ENCODE results near the gene MTCL1. TPM values are rescaled to one million over a fixed set of nuclear protein-coding genes. Genes with fewer than 3 reads are reported as not detected.

The MTCL1 gene
- polyA plus RNA-seq, 1 experiment, result 29.8 TPM

DNA sequence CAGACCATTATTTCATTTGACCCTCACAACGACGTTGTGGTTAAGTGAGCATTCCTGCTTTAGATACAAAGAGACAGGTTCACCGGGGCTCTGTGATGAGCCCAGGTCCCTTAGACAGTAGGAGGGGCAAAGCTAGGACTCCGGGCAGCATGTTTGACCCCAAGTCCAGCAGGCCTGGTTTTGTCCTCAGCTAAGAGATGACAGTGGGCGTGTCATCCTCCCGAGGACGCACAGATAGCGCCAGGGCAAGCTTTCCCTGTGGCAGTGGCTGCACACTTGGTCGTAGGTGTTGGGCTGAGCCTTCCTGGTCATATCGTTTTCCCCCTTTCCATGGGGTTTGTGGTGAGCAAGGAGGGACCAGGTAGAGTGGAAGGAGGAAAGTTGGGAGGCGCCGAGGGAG is 76.3 kb downstream of the MTCL1 start:
- H3K36me3 ChIP-seq (ENCODE audit: control insufficient read depth, insufficient read depth, low read length), result peaks cover 60% of the 10 kb centered on the region
- no peak overlapping the region for H3K4me3 ChIP-seq (ENCODE audit: low read depth, low read length)
- ChIA-PET POLR2A (no interaction called here), CTCF (interaction anchor here (0.9 to 1.7 kb wide), 2 partner anchors 9 to 11 kb away, joined by 3 to 4 read pairs; no protein-coding TSS in a partner anchor)
- TF ChIP-seq, protein P1, sequence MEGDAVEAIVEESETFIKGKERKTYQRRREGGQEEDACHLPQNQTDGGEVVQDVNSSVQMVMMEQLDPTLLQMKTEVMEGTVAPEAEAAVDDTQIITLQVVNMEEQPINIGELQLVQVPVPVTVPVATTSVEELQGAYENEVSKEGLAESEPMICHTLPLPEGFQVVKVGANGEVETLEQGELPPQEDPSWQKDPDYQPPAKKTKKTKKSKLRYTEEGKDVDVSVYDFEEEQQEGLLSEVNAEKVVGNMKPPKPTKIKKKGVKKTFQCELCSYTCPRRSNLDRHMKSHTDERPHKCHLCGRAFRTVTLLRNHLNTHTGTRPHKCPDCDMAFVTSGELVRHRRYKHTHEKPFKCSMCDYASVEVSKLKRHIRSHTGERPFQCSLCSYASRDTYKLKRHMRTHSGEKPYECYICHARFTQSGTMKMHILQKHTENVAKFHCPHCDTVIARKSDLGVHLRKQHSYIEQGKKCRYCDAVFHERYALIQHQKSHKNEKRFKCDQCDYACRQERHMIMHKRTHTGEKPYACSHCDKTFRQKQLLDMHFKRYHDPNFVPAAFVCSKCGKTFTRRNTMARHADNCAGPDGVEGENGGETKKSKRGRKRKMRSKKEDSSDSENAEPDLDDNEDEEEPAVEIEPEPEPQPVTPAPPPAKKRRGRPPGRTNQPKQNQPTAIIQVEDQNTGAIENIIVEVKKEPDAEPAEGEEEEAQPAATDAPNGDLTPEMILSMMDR (IDR thresholded peaks at IDR 0.05; ENCODE audit: insufficient read depth, low read depth, low read length), result no peak
- DNase-seq (ENCODE audit: low read depth), result no peak
- no peaks in the 10 kb centered on the region for H3K27me3 ChIP-seq (ENCODE audit: control insufficient read depth, insufficient read depth, low read length)

DNA sequence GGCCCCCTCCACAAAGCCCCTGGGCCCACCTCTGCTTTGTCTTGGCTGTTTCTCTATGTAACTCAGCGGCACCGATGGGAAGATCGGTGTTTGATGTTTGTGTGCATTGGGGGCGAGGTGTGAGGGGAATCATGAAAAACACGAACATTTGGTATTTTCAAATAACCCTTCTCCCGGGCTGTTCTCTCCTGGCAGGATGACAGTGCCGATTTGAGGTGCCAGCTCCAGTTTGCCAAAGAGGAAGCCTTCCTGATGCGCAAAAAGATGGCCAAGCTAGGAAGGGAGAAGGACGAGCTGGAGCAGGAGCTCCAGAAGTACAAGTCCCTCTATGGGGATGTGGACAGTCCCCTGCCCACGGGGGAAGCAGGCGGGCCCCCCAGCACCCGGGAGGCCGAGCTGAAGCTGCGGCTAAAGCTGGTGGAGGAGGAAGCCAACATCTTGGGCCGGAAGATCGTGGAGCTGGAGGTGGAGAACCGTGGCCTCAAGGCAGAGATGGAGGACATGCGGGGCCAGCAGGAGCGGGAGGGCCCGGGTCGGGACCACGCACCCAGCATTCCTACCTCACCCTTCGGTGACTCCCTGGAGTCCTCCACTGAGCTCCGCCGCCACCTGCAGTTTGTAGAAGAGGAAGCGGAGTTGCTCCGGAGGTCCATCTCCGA is 78.1 kb downstream of the MTCL1 start:
- DNase-seq (ENCODE audit: low read depth), result no peak
- ChIA-PET POLR2A (interaction anchor here (0.5 kb wide), 1 partner anchor 9 kb away, joined by 8 read pairs; no protein-coding TSS in a partner anchor), CTCF (no interaction called here)
- TF ChIP-seq, protein P1 (IDR thresholded peaks at IDR 0.05; ENCODE audit: insufficient read depth, low read depth, low read length), result no peak
- Histone ChIP-seq H3K27me3 (ENCODE audit: control insufficient read depth, insufficient read depth, low read length) (no peaks in the 10 kb centered on the region), H3K4me3 (ENCODE audit: low read depth, low read length) (no peak overlapping the region), H3K36me3 (ENCODE audit: control insufficient read depth, insufficient read depth, low read length) (peaks cover 61% of the 10 kb centered on the region)

DNA sequence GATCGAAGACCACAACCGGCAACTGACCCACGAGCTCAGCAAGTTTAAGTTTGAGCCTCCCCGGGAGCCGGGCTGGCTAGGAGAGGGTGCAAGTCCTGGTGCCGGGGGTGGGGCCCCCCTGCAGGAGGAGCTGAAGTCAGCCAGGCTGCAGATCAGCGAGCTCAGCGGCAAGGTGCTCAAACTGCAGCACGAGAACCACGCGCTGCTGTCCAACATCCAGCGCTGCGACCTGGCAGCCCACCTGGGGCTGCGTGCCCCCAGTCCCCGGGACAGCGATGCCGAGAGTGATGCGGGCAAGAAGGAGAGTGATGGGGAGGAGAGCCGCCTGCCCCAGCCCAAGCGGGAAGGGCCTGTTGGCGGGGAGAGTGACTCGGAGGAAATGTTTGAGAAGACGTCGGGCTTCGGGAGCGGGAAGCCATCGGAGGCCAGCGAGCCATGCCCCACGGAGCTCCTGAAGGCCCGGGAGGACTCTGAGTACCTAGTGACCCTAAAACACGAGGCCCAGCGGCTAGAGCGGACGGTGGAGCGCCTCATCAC is 78.7 kb downstream of the MTCL1 start:
- ChIA-PET CTCF (no interaction called here), POLR2A (no interaction called here)
- H3K4me3 ChIP-seq (ENCODE audit: low read depth, low read length), result no peak overlapping the region
- DNase-seq (ENCODE audit: low read depth), result no peak
- H3K36me3 ChIP-seq (ENCODE audit: control insufficient read depth, insufficient read depth, low read length), result peaks cover 61% of the 10 kb centered on the region
- TF ChIP-seq, protein P1 (IDR thresholded peaks at IDR 0.05; ENCODE audit: insufficient read depth, low read depth, low read length), result no peak
- no peaks in the 10 kb centered on the region for H3K27me3 ChIP-seq (ENCODE audit: control insufficient read depth, insufficient read depth, low read length)

DNA sequence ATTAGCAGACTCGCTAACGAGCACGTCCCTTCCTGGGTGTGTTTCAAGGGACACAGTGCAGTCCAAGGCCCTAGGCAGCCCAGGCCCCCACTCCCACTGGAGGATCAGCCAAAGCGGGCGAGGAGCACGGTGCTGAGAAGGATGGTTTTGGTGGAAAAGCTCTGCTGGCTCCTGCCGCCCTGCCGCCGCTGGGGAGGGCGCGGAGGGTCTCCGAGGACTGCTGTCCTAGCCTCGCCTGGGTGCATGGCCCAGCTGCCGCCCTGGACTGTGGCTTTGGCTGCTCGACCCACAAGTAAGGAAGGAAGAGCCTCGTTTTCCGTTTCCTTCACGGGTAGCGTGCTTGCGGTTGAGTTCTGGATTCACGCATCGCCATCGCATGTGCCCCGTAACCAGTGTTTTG is 79.9 kb downstream of the MTCL1 start:
- POLR2A ChIA-PET, result no interaction called here
- DNase-seq (ENCODE audit: low read depth), result no peak
- TF ChIP-seq, protein P1 (IDR thresholded peaks at IDR 0.05; ENCODE audit: insufficient read depth, low read depth, low read length), result no peak
- CTCF ChIA-PET, result no interaction called here
- peaks cover 58% of the 10 kb centered on the region for H3K36me3 ChIP-seq (ENCODE audit: control insufficient read depth, insufficient read depth, low read length)
- no peaks in the 10 kb centered on the region for H3K27me3 ChIP-seq (ENCODE audit: control insufficient read depth, insufficient read depth, low read length)
- H3K4me3 ChIP-seq (ENCODE audit: low read depth, low read length), result no peak overlapping the region

DNA sequence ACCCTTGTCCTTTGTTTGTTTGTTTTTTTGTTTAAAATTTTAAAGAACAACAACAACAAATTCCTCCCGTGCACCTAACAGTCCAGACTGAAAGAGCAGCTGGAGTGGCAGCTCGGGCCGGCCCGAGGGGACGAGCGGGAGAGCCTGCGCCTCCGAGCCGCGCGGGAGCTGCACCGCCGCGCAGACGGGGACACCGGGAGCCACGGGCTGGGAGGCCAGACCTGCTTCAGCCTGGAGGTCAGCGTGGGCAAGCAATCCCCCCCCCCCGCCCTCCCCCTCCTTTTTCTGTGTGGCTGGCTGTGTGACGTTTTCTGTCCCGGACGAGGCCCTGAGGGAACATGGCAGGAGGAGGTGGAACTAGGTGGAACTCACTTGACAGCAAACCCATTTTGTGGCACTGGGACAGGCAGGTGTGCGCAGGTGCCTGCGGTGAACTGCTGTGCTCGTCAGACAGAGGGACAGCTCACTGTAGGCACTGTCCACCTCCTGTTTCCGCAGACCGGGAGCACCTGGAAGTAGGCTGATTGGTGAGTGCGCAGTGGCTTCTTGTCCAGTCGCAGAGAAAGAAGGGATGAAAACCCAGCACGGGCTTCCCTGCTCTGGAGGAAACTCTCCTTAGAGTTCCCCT is 80.6 kb downstream of the MTCL1 start:
- peaks cover 55% of the 10 kb centered on the region for H3K36me3 ChIP-seq (ENCODE audit: control insufficient read depth, insufficient read depth, low read length)
- no peaks in the 10 kb centered on the region for H3K27me3 ChIP-seq (ENCODE audit: control insufficient read depth, insufficient read depth, low read length)
- TF ChIP-seq, protein P1 (IDR thresholded peaks at IDR 0.05; ENCODE audit: insufficient read depth, low read depth, low read length), result no peak
- no peak overlapping the region for H3K4me3 ChIP-seq (ENCODE audit: low read depth, low read length)
- ChIA-PET POLR2A (no interaction called here), CTCF (interaction anchor here (2.1 kb wide), 1 partner anchor 8 kb away, joined by 6 read pairs; no protein-coding TSS in a partner anchor)
- DNase-seq (ENCODE audit: low read depth), result no peak

All from BJ (cell line).